Activated CD4-positive, alpha-beta T cell treated with anti-CD3 and anti-CD28 coated beads for 48 hours (primary cell): ENCODE measurements around the gene CDC37.
"Not testable (repeated sequence)": the region's sequence is repeated elsewhere in the genome, so short reads cannot be mapped to it uniquely, and the experiment has no call there.

Experiments
- DNase-seq: peaks from one replicate; pipeline ENCODE4 v3.0.0-alpha.2; 2020

CDC37 gene

GRCh38 chr19:10419646-10420443 is 16.5 kb upstream of the CDC37 start:
- DNase-seq, result peak; percentile 62

GRCh38 chr19:10419200-10419645 is 15.9 kb upstream of the CDC37 start:
- DNase-seq, result peak; percentile 43

- DNase-seq, result no peak
Observed at GRCh38 chr19:10418485-10419199, 15.3 kb upstream of the CDC37 start.

GRCh38 chr19:10418235-10418484 is 14.8 kb upstream of the CDC37 start:
- DNase-seq, result no peak

- DNase-seq, result no peak
Observed at GRCh38 chr19:10417541-10418234, 14.3 kb upstream of the CDC37 start.

- peak; percentile 97 for DNase-seq
Observed at GRCh38 chr19:10416380-10417257, 13.3 kb upstream of the CDC37 start.

GRCh38 chr19:10416083-10416379 is 12.7 kb upstream of the CDC37 start:
- DNase-seq, result no peak

GRCh38 chr19:10412257-10412977 is 9.1 kb upstream of the CDC37 start:
- no peak for DNase-seq

- DNase-seq, result not testable (repeated sequence)
Observed at GRCh38 chr19:10411224-10411623, 7.9 kb upstream of the CDC37 start.

GRCh38 chr19:10408511-10409283 is 5.4 kb upstream of the CDC37 start:
- DNase-seq, result peak; percentile 78

GRCh38 chr19:10407096-10407495 is 3.8 kb upstream of the CDC37 start:
- no peak for DNase-seq

GRCh38 chr19:10406191-10406590 is 2.8 kb upstream of the CDC37 start:
- no peak for DNase-seq

GRCh38 chr19:10404888-10405820 is 1.8 kb upstream of the CDC37 start:
- peak; percentile 76 for DNase-seq

- DNase-seq, result no peak
Observed at GRCh38 chr19:10402441-10403038, 802 bp downstream of the CDC37 start.

GRCh38 chr19:10399878-10400277 is 3.5 kb downstream of the CDC37 start:
- no peak for DNase-seq

GRCh38 chr19:10399340-10399739 is 4.0 kb downstream of the CDC37 start:
- not testable (repeated sequence) for DNase-seq

GRCh38 chr19:10398819-10399218 is 4.5 kb downstream of the CDC37 start:
- no peak for DNase-seq

GRCh38 chr19:10395917-10396316 is 7.4 kb downstream of the CDC37 start:
- DNase-seq, result no peak

- no peak for DNase-seq
Observed at GRCh38 chr19:10395436-10395835, 7.9 kb downstream of the CDC37 start.

- DNase-seq, result no peak
Observed at GRCh38 chr19:10395003-10395402, 8.3 kb downstream of the CDC37 start.
